ENCODE data around the gene UNKL.

DNA sequence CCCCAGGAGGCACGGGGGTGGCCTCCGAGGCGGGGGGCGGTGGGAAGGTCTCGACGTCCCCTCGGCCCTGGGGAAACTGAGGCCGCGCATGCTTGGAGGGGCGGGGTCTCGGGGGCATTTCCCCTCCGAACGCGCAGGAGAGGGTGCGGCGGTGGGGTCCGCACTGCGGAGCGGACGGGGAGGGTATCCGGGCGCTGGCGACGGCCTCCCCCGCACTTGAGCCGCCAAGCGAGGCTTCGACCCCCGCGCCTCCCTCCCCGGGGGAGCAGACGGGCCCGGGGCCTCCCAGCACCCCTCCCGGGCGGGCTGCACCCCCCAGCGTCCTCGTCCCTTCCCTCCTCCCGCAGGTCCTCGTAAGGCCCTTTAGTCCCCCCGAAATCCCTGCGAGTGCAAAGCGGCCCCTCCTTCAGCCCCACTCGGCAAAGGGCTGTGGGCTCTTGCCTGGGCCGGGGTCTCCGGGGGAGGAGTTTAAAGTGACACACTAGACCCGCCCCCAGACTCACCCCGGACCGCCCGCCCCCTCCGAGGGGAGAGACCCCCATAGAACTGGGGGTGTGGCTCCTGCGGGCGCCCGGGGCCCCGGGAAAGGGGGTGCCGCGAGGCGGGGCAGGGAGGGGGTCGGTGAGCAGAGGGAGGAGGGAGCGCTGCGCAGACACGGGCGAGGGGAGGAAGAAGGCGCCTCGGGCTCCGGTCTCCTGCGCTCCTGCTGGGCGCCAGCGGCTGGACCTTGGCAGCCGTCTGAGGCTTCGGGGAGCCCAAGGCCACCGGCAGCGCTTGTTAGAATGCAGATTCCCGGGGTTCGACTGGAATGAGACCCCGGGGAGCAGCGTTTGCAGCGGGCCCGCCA is 80.4 kb downstream of the UNKL start:
- TF ChIP-seq RAD21 (IDR thresholded peaks at IDR 0.05; ENCODE audit: low read depth), result no peak
- no peak for TF ChIP-seq TAF1 (IDR thresholded peaks at IDR 0.05; ENCODE audit: low read depth)

Measured in Ishikawa (cell line).